DMS 273 (cell line): ENCODE measurements around the gene PLA2G4A.

ENCODE experiments used
- DNase-seq: peaks from one replicate; lab custom pipeline; 2025; ENCODE audit not compliant: unreplicated experiment; lab: John Stamatoyannopoulos, UW

PLA2G4A gene

DNA sequence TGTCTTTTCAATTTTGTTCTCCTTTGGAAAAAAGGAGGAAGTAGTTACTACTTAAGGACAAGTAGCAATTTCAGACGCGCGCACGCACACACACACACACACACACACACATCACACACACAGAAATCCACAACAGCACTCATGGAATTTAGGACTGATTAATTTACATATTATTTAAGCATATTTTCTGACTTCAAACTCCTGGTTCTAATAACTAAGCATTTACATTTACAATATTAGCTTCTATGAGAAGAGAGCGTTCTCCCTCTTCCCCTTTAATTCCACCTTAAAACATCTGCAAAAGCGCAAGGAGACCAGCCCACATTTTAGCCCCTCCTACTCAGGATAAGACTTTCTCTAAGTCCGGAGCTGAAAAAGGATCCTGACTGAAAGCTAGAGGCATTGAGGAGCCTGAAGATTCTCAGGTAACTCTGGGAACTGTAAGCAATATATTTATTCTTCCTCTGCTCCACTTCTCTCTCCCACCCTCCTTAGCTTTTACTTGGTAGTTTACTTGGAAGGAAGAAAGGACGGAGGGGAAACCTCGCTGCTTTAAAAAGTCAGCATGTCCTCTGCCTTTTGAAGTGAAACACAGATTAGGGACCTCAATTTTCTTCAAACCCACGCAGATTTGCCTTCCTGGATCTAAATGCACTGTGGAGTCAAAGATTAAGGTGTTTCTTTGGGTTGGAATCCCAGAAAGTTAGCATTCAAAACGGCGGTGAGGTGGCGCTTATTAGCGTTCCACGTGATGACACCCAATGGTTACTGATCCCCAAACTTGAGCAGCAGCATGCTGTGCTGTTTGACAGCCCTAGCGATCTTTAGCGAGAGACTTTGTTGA is at the start of gene PLA2G4A:
Gene PLA2G4A, plus strand, starts transcription at position 339 of the 844 bp plus-strand sequence. CDS start 25,406 bp downstream, outside the sequence.
- DNase-seq, result peak; percentile 29

GRCh38 chr1:186780076-186780475 is 48.7 kb upstream of the PLA2G4A start:
- no peak for DNase-seq

DNA sequence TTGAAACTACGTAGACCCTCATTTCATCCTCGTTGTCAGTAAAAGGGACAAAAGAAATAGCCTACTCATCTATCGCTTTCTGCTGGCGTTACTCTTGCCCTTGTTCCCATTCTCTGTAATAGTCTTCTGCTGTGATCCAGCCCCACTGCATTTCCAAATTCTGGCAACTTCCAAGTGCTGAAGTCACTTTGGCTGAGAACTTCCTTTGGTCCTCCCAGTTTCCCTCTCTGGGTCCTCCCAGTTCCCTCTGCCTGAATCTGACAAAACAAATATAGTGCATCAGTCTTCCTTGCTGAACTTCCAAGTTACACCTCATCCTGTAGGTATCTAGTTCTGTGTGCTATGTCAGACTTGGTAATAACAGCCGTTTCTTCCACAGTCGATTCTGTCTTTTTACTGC is 47.0 kb upstream of the PLA2G4A start:
- DNase-seq, result no peak

- DNase-seq, result no peak
Measured at GRCh38 chr1:186782791-186783190, 46.0 kb upstream of the PLA2G4A start.

DNA sequence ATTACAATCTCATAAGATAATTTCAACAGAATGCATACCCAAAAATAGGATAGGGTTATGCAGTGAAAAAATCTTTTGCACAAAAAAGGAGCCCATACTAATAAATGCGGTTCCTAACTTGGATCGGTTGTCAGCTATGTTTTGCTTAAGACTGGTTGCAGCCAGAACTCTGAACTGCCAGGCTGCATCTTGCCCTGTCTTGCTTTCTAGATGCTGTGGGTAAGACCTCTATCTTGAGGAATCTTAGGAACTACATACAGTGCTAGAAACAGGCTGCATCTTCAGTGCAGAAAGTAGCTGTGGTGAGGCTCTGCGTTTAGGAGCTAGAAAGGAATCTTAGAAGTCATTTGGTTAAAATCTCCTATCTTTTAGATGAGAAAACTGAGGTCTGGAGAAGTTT is 45.6 kb upstream of the PLA2G4A start:
- DNase-seq, result no peak

DNA sequence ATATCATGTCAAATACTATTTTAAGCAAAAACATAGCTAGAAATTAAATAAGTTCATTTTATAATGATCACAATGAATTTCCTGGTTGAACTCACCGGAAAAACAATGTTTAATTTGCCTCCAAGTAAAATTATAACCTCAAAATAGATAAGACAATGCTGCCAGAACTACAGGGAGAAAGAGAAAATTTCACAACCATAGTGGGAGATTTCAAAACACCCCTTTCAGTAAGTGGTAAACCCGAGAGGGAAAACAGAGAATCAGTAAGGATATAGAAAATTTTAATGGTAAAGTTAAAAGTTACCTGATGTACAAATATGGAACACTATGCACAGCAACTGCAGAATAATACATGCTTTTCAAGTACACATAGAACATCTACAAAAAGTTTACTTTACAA is 43.2 kb upstream of the PLA2G4A start:
- DNase-seq, result no peak

GRCh38 chr1:186790101-186790500 is 38.6 kb upstream of the PLA2G4A start:
- no peak for DNase-seq

DNA sequence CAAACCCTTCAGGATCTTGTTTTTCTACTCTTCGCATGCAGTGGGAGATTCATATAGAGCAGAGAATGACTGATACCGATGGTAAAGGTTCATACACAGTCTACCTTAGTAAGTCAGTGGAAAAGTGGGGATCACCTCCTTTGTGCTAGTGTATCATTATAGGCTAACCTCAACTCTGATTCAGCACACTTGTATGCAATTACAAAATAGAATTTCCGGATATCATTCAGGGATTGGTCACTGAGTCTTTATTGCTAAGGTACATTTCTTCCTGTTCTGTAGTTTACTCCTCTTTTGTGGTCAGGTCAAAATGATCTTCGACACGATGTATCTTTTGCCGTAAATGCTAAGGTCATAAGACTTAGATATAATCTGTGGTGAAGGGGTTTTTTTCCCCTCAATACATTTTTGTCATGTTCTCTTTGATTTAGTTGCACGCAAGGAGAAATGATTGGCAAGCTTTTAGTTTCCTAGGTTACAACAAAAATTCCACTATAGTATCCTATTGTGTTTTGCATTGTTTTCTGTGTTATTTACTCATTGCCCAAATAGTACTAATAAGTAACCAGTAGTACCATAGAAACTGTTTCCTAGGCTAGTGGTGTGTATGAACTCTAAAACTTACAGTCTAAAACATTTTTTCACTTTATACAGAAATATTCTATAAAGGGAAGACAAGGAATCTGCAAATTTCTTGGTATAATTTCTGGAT is 35.7 kb upstream of the PLA2G4A start:
- DNase-seq, result no peak

DNA sequence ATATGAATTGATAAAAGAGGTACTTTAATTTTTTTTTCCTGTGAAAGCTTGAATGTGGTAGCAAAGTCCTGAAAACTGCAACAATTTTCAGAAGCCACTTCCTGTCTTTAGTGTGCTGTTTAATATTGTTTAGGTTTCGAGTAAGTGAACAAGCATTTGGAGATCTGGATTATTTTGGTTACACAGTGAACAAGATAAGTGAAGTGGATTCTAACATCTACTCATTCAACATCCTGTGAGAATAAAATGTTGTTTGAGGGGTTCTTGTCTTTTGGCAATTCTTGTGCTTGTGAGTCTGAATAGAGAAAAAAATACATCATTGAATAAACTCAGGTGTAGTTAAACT is 35.2 kb upstream of the PLA2G4A start:
- DNase-seq, result no peak

DNA sequence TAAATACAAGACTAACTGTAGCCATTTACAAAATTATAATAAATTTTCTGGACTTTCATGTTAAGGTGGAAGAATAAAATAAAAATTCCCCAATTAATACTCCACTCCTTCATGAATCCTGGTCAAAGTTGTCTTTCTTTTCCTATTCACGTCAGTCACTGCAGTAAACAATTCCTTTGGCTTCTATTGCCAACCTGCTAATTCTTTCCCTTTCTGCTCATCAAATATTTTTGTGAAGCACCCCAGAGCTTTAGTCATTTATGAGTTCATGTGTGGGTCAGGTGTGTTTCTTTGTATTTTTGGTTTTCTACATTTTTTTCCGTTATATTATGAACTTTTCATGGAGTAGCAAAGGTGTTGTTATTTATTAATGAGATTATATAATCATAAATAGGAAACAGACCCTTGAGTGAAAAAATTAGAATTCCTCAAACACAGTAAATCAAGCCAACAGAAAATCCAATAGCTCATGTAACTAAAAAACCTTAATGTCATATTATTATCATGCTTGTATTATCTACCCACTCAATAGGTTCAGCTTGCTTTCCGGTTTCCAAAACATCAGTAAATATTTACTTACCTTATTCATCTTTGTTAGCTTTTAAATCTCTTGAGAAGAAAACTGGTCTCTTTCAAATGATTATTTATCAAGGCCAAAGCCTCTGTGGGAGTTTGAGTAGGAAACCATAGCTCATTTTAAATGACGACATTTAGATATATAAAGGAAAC is 29.6 kb upstream of the PLA2G4A start:
- no peak for DNase-seq

DNA sequence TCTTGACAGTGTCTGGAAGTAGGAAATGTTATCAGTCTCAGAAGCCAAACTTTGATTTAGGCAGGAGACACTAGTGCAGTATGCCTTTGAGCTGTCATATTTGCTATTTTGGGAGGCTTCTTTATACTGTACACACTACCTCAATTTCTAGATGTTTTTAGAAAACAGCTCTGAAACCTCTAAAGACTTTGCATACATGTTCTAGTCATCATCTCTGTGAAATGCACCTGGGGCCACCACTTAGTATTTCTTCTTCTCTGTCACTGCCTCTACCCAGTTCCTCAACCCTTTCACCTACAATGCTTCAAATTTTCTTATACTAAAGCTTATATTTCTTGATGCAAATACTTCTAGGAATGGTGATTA is 29.1 kb upstream of the PLA2G4A start:
- no peak for DNase-seq

- no peak for DNase-seq
Measured at GRCh38 chr1:186802388-186802787, 26.4 kb upstream of the PLA2G4A start.

DNA sequence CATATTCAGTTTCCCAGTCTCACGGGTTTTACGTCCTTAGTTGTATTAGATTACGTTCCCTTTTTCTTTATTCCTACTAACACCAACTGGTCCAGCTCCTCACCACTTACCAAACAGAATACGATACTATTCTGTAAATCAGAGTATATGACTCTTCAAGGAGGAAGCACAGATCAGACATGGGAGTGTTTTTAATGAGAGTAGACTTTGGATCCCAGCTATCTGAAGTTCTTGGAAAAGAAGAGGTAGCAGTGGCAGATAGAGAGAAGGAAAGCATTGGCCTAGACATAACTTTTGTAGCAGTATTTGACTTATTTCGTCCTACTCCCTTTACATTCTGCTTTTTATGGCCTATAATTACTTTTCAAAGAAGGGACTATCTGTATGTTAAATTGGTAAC is 24.1 kb upstream of the PLA2G4A start:
- DNase-seq, result no peak

- DNase-seq, result peak; percentile 22
Measured at GRCh38 chr1:186806477-186806876, 22.3 kb upstream of the PLA2G4A start.

GRCh38 chr1:186807163-186807562 is 21.6 kb upstream of the PLA2G4A start:
- no peak for DNase-seq

- DNase-seq, result no peak
Measured at GRCh38 chr1:186811892-186812291, 16.9 kb upstream of the PLA2G4A start.

DNA sequence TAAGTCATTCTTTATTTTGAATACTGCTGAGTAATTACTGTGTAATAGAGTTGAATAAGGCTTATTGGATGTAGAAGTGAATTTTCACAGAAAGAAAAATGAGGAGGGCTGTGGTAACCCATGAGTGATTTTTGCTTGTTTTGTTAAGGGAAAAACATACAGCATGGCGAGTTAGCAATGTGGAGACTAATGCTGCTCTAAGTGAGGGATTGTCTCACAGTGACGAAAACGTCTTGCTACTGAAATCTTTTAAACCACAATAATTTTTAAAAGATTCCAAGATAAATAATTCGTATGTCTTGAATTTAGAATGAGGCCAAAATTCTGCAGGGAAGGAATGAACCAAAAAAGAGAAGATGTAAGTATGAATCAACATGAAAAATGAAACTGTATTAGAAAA is 16.2 kb upstream of the PLA2G4A start:
- no peak for DNase-seq

DNA sequence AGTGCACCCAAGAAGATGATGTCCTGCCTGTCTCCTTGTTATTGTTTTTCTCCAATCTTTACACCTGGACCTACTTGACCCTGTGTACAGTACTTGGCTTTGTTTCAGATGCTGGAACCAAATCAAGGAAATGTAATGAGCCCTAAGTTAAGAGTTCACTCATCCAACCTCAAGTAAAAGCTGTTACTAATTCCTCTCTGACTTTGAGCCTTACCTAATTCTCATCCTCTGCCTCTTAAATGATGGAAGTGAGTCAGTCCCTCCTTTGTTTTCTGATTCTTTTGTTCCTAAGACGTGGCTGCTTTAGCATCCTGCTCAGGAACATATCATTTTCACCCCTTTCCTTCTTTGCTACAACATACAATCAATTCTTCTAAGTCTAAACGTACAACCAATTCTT is 15.3 kb upstream of the PLA2G4A start:
- no peak for DNase-seq

DNA sequence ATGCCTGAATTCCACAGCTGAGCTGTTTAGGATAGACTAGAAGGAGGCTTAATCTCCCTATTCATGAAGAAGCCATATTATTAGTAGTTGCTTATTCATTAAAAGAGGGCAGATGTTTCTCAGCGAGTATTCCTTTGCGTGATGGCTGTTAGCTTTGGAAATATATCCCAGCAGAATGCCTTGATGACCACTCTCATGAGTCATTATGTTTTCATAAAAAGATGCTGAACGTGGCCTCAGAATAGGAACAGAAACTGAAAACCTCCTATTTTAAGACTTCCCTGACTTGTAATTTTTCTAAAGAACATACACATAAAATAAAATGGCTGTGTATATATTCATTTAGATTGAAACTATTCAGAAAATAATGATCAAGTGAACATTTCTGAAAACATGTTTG is 9.6 kb upstream of the PLA2G4A start:
- DNase-seq, result no peak

DNA sequence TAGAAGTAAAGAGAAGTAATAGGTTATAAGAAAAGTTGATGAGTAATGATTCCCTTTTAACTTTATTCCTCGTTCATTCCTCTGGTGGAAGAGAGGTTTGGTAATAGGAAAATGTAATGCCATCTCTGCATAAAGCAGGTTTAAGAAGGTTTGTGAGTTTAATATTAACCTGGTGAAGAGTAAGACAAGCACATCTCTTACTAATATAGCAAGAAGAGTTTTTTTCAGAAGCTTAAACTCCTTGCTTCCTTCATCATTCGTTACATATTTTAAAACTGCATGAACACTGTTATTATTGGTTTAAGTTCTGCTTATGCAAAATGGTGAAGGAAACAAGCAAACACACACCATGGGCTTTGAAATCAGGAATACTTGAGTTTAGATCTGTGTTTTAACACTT is 9.2 kb upstream of the PLA2G4A start:
- no peak for DNase-seq

DNA sequence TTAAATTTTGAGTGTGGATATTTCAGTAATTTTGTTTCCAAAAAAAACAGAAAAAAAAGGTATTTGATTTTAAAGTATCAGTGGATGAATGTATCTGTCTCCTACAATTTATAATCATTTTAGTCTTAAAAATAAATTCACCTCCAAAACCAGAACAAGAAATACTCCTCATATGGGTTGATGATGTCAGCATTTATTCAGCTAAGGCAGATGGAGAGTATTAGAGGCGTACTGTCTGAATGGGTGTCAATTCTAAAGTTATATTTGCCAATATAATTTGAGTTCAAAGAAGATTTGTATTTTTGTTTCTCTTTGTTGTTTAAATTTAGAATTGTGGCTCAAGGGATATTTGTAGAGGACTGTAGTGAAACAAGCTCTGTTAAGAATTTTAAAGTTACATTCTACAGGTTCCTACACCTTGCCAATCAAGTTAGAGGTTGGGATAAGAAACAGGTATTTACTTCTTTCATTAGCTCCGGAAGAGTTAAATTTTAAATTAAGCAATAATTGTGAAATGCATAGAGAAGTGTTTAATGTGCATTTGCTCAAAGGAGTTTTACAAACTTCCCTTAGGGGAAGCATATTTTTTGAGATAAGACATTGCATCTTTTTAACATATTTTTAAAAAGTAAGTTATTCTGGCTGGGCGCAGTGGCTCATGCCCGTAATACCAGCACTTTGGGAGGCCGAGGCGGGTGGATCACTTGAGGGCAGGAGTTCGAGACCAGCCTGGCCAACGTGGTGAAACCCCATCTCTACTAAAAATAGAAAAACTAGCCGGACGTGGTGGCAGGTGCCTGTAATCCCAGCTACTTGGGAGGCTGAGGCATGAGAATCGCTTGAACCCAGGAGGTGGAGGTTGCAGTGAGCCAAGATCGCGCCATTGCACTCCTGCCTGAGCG is 1.2 kb downstream of the PLA2G4A start:
- DNase-seq, result no peak
